ENCODE measurements around the gene PRRT1. TPM values are rescaled to one million over a fixed set of nuclear protein-coding genes. Genes with fewer than 3 reads are reported as not detected.

PRRT1 gene
- total RNA-seq, 2 donors from 2014 or later = 0.72 to 0.90 TPM

DNA sequence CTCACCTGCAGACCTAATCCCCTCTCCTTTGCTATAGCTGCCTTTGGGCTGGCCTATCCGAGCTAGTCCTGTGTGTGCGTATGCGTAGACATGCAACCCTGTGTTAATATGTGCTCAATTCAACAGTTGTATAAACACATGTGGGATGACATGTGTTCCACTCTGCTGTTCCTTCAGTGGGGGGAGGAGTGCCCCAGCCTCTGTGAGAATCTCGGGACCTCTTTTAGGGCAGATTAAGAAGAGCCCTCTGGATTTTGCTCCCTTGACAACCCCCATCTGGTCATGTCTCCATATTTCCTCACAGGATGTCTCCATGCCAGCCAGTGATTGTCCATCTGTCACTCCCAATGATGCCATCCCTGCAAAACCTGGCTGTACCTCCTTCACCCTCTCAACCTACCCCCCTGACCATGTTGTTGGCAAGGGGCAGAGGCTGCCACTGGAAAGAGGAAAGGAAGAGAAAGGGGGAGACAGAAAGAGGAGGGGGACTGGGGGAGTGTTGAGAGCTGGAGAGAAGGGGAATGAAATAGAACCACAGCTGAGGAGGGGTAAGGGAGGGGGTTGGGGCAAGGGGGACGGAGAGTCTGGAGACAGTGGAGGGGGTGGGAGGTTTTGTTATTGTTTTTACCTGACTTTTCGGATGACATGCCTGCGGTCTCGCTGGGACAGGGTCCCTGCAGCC is 417 bp downstream of the PRRT1 start:
- no peaks in the 10 kb centered on the region for H3K27me3 ChIP-seq
- H3K4me1 ChIP-seq = peaks cover 4% of the 10 kb centered on the region
- DNase-seq = no peak
- intact Hi-C loops (cut with DNase I) = no loop called here
- H3K9me3 ChIP-seq = no peaks in the 10 kb centered on the region
- TF ChIP-seq, protein P1, sequence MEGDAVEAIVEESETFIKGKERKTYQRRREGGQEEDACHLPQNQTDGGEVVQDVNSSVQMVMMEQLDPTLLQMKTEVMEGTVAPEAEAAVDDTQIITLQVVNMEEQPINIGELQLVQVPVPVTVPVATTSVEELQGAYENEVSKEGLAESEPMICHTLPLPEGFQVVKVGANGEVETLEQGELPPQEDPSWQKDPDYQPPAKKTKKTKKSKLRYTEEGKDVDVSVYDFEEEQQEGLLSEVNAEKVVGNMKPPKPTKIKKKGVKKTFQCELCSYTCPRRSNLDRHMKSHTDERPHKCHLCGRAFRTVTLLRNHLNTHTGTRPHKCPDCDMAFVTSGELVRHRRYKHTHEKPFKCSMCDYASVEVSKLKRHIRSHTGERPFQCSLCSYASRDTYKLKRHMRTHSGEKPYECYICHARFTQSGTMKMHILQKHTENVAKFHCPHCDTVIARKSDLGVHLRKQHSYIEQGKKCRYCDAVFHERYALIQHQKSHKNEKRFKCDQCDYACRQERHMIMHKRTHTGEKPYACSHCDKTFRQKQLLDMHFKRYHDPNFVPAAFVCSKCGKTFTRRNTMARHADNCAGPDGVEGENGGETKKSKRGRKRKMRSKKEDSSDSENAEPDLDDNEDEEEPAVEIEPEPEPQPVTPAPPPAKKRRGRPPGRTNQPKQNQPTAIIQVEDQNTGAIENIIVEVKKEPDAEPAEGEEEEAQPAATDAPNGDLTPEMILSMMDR (IDR thresholded peaks at IDR 0.05) = no peak
- H3K9ac ChIP-seq (ENCODE audit: low read depth in 2 of 2, low read length in 2 of 2) = peak overlapping the region in 1 of 2 donors; percentile 26
- no peaks in the 10 kb centered on the region for H3K36me3 ChIP-seq
- H3K27ac ChIP-seq = no peak overlapping the region
- H3K4me3 ChIP-seq = peak overlapping the region; percentile 17

DNA sequence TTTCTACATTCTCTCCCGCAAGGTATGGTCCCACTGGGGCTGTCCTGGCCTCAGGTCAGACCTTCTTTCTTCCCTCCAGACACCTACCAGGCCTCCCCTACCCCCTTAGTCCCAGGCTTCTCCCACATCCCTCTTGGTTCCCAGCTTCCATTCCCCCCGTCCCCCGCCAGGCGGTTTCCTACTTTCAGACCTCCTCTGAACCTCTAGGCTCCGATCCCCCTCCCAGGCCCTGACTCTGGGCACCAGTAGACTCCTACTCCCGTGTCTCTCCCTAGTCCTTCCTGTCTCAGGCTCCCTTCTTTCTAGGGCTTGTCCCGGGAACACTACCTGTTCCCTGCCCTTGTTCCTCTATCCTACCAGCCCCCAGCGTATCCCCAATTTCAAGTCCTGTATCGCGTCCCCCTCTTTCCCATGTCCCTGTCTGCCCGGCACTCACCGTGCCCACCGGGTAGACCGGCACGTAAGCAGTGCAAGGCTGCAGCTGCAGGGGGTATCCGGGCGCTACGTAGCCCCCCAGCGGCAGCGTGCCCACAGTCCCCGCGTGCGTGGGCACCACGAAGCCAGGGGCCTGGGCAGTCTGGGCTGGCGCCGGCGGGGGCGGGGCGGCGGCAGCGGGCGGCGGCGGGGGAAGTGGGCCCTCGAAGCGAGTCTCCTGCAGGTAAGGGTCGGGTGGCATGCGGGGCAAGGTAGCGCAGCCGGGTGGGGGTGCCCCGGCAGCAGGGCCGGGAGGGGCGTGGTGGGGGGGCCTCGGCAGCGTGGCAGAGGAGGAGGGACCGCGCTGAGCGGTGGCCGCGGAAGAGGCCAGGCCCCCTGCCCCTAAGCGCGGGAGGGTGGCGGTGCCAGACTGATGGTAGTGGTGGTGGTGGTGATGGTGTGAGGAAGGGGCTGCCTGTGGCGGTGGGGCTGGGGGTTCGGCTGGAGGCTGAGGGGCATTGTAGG is 1.5 kb downstream of the PRRT1 start:
- Histone ChIP-seq H3K4me3 (no peak overlapping the region), H3K27ac (no peak overlapping the region), H3K4me1 (peaks cover 4% of the 10 kb centered on the region), H3K9me3 (no peaks in the 10 kb centered on the region), H3K27me3 (no peaks in the 10 kb centered on the region), H3K9ac (ENCODE audit: low read depth in 2 of 2, low read length in 2 of 2) (peak overlapping the region in 1 of 2 donors; percentile 26), H3K36me3 (no peaks in the 10 kb centered on the region)
- DNase-seq = no peak
- TF ChIP-seq, protein P1 (IDR thresholded peaks at IDR 0.05) = no peak
- intact Hi-C loops (cut with DNase I) = no loop called here

DNA sequence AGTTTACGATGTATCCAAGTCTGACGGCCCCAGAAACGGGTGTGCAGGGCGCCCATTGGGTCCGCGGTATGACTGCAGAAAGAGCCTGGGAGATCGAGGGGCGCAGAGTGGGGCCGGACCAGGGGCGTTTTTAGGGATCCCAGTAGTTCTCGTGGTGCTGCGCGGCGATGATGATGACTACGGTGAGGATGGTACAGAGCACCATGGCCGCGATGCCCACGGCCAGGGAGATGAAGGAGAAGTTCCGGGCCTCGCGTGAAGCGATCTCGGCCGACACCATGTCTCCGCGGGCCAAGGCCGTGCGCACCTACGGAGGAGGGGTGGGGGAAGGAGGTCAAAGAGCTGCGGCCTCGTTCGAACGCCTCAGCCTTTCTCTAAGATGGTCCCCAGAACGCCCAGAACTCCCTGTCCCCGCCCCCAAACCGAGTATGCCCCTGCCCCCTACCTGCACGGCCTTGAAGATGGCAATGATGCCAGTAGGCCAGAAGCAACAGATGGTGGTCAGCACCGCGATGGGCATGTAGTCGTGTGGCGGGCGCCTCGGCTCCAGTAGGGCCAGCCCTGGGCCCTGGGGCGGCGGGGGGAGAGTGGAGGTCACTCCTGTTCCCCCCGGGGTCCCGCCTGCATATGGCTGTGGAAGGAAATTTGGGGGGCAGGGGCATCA is 2.5 kb downstream of the PRRT1 start:
- Histone ChIP-seq H3K4me1 (no peaks in the 10 kb centered on the region), H3K9me3 (no peaks in the 10 kb centered on the region), H3K9ac (ENCODE audit: low read depth in 2 of 2, low read length in 2 of 2) (no peak overlapping the region), H3K4me3 (peak overlapping the region; percentile 17), H3K27me3 (no peaks in the 10 kb centered on the region), H3K27ac (no peak overlapping the region), H3K36me3 (no peaks in the 10 kb centered on the region)
- no peak for DNase-seq
- intact Hi-C loops (cut with DNase I) = no loop called here
- TF ChIP-seq, protein P1 (IDR thresholded peaks at IDR 0.05) = no peak

DNA sequence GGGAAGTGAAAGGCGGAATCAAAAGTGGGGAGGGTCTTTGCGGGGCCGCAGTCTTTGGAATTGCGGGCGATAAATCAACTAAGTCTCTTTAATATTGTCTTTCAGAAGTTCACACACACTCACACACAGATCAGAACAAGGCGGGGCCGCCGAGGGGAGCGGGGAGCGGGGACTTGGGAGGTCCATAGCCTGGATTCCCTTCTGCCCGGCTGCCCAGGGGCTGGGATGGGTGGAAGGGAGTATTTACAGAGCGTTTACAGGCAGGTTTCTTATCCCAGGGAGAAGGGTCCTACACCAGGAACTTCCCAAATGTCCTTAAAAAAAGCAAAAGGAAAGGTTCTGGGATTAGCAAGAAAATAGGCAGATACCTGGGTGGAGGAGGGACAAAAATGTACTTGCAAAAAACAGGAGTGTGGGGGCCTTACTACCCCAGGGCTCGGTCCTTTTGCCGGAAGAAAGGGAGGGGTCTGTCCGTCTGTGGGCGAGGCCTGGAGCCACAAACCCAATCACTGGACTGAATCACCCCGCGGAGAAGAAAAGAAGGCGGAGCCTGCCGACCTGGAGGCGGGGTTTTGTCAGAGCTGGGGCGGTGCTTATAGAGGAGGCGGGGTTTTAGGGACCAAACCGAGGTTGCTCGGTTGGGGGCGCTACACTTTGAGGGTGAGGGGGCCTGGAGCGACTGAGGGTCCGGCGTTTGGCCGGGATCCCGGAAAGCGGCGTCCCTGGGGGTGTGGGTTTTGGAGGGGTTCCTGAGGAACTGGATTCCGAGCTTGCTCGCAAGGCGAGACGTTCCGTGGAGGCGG is 3.2 kb downstream of the PRRT1 start:
- peak; percentile 87 for DNase-seq
- H3K4me1 ChIP-seq = no peaks in the 10 kb centered on the region
- TF ChIP-seq, protein P1 (IDR thresholded peaks at IDR 0.05) = no peak
- H3K9me3 ChIP-seq = no peaks in the 10 kb centered on the region
- no peaks in the 10 kb centered on the region for H3K36me3 ChIP-seq
- no peaks in the 10 kb centered on the region for H3K27me3 ChIP-seq
- no peak overlapping the region for H3K9ac ChIP-seq (ENCODE audit: low read depth in 2 of 2, low read length in 2 of 2)
- no peak overlapping the region for H3K27ac ChIP-seq
- H3K4me3 ChIP-seq = peak overlapping the region; percentile 17
- intact Hi-C loops (cut with DNase I) = no loop called here

Data from colonic mucosa (tissue), 4 donors.